Neural progenitor cell (in vitro differentiated cells): ENCODE measurements around the gene C2orf76.

Experiments
- EZH2 ChIP-seq: fragments of 200-600 bp; sonication (generic); IDR thresholded peaks from 2 replicates; pipeline ENCODE4 v1.6.1; 2017; ENCODE audit warnings: antibody characterized with exemption, mild to moderate bottlenecking, moderate library complexity
- EZH2phosphoT487 ChIP-seq: fragments of 200-600 bp; sonication (generic); IDR thresholded peaks from 2 replicates; pipeline ENCODE4 v1.6.1; 2017; ENCODE audit warnings: antibody characterized with exemption
- TF ChIP-seq, protein P1 (sequence below): fragments of 200-600 bp; sonication (generic); IDR thresholded peaks from 2 replicates; pipeline ENCODE4 v1.5.1; 2017; ENCODE audit warnings: antibody characterized with exemption, mild to moderate bottlenecking

DNA sequence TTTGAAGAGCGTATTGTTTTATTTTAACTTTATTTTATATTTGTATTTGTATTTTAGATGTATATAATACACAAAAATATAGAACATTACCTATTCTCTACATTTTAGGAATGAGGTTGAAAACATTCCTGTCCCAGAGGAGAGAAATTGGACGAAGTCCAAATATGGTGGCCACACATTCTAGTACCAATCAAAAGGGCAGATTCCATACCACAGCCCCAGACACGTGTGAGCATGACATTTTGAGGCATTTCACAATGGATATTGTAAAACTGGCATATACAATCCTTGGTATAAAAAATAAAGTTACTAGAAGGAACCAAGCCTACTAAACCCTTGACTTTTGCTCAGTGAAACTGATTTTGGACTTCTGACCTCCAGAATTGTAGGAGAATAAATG is 50.6 kb downstream of the C2orf76 start:
- TF ChIP-seq, protein P1, sequence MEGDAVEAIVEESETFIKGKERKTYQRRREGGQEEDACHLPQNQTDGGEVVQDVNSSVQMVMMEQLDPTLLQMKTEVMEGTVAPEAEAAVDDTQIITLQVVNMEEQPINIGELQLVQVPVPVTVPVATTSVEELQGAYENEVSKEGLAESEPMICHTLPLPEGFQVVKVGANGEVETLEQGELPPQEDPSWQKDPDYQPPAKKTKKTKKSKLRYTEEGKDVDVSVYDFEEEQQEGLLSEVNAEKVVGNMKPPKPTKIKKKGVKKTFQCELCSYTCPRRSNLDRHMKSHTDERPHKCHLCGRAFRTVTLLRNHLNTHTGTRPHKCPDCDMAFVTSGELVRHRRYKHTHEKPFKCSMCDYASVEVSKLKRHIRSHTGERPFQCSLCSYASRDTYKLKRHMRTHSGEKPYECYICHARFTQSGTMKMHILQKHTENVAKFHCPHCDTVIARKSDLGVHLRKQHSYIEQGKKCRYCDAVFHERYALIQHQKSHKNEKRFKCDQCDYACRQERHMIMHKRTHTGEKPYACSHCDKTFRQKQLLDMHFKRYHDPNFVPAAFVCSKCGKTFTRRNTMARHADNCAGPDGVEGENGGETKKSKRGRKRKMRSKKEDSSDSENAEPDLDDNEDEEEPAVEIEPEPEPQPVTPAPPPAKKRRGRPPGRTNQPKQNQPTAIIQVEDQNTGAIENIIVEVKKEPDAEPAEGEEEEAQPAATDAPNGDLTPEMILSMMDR = no peak
- TF ChIP-seq EZH2 (no peak), EZH2phosphoT487 (no peak)
